ENCODE results near the gene TMC4. TPM values are rescaled to one million over a fixed set of nuclear protein-coding genes. Genes with fewer than 3 reads are reported as not detected.
"Not testable (repeated sequence)": the region's sequence is repeated elsewhere in the genome, so short reads cannot be mapped to it uniquely, and the experiment has no call there.

Gene TMC4
- total RNA-seq, 1 experiment from 2014 or later = 175 TPM

GRCh38 chr19:54196536-54196935 lies 23.6 kb upstream of the TMC4 start:
- H3K4me3 ChIP-seq = no peak overlapping the region
- no TSS peak for BruUV-seq (replicated peaks)
- no peak overlapping the region for H3K27ac ChIP-seq
- no peaks in the 10 kb centered on the region for H3K9me2 ChIP-seq (ENCODE audit: insufficient read depth)
- no peaks in the 10 kb centered on the region for H3K9me3 ChIP-seq (ENCODE audit: insufficient read depth, low read depth)
- ChIA-PET CTCF (no interaction called here), POLR2A (ENCODE audit: unreplicated experiment) (no interaction called here)
- H3K79me2 ChIP-seq (ENCODE audit: low read depth) = peaks cover 33% of the 10 kb centered on the region
- H3K4me1 ChIP-seq (replicated peaks; ENCODE audit: insufficient read depth) = peaks cover 14% of the 10 kb centered on the region
- peaks cover 20% of the 10 kb centered on the region for H3K36me3 ChIP-seq (ENCODE audit: low read depth)
- H3F3A ChIP-seq (ENCODE audit: insufficient read depth, low read depth) = peaks cover 15% of the 10 kb centered on the region
- no peak overlapping the region for H2AFZ ChIP-seq
- peaks cover 5% of the 10 kb centered on the region for H4K20me1 ChIP-seq (ENCODE audit: insufficient read depth)
- no peak overlapping the region for H3K4me2 ChIP-seq
- intact Hi-C loops (cut with micrococcal nuclease; ENCODE audit: unreplicated experiment) = no loop called here
- TF ChIP-seq CTCF (conservative IDR thresholded peaks at IDR 0.05) = no peak
- no peaks in the 10 kb centered on the region for H3K27me3 ChIP-seq (ENCODE audit: insufficient read depth, low read depth)
- no peak for DNase-seq

GRCh38 chr19:54194463-54194862 lies 21.5 kb upstream of the TMC4 start:
- intact Hi-C loops (cut with micrococcal nuclease; ENCODE audit: unreplicated experiment); H3K27me3 ChIP-seq (ENCODE audit: insufficient read depth, low read depth); DNase-seq; BruUV-seq (replicated peaks); POLR2A ChIA-PET (ENCODE audit: unreplicated experiment); H3K27ac ChIP-seq; CTCF ChIA-PET; H4K20me1 ChIP-seq (ENCODE audit: insufficient read depth); H3K4me2 ChIP-seq; H3F3A ChIP-seq (ENCODE audit: insufficient read depth, low read depth); H3K9me2 ChIP-seq (ENCODE audit: insufficient read depth); H3K4me3 ChIP-seq; H2AFZ ChIP-seq; H3K9me3 ChIP-seq (ENCODE audit: insufficient read depth, low read depth): not testable (repeated sequence)
- Histone ChIP-seq H3K79me2 (ENCODE audit: low read depth) (peaks cover 25% of the 10 kb centered on the region), H3K4me1 (replicated peaks; ENCODE audit: insufficient read depth) (peaks cover 14% of the 10 kb centered on the region), H3K36me3 (ENCODE audit: low read depth) (peaks cover 15% of the 10 kb centered on the region)

- peaks cover 7% of the 10 kb centered on the region; the same call in 1 of the 2 replicates for H3F3A ChIP-seq (ENCODE audit: insufficient read depth, low read depth)
- intact Hi-C loops (cut with micrococcal nuclease; ENCODE audit: unreplicated experiment) = no loop called here
- no peak overlapping the region for H3K4me3 ChIP-seq
- H3K9me3 ChIP-seq (ENCODE audit: insufficient read depth, low read depth) = no peaks in the 10 kb centered on the region
- H3K79me2 ChIP-seq (ENCODE audit: low read depth) = peaks cover 36% of the 10 kb centered on the region
- H3K4me1 ChIP-seq (replicated peaks; ENCODE audit: insufficient read depth) = peaks cover 15% of the 10 kb centered on the region
- H3K4me2 ChIP-seq = peak overlapping the region; percentile 85; the same call in 1 of the 2 replicates
- no peak for DNase-seq
- H3K36me3 ChIP-seq (ENCODE audit: low read depth) = peaks cover 15% of the 10 kb centered on the region
- peaks cover 1% of the 10 kb centered on the region; the same call in 1 of the 2 replicates for H4K20me1 ChIP-seq (ENCODE audit: insufficient read depth)
- no peaks in the 10 kb centered on the region for H3K9me2 ChIP-seq (ENCODE audit: insufficient read depth)
- ChIA-PET CTCF (no interaction called here), POLR2A (ENCODE audit: unreplicated experiment) (interaction anchor here (0.7 to 0.8 kb wide), 2 partner anchors 33 to 316 kb away, joined by 9 to 13 read pairs; partner anchors contain the start of gene LENG1)
- TF ChIP-seq CTCF (conservative IDR thresholded peaks at IDR 0.05) = no peak
- no peak for TF ChIP-seq EZH2 (IDR thresholded peaks at IDR 0.05; ENCODE audit: low read depth)
- no peak overlapping the region for H3K27ac ChIP-seq
- no TSS peak for BruUV-seq (replicated peaks)
- H2AFZ ChIP-seq = no peak overlapping the region
- H3K27me3 ChIP-seq (ENCODE audit: insufficient read depth, low read depth) = no peaks in the 10 kb centered on the region
These were observed 20.1 kb upstream of the TMC4 start for GRCh38 chr19:54193011-54193410.

Measured in PC-9 (cell line).